ENCODE data around the gene VNN1.

Gene VNN1, protein sequence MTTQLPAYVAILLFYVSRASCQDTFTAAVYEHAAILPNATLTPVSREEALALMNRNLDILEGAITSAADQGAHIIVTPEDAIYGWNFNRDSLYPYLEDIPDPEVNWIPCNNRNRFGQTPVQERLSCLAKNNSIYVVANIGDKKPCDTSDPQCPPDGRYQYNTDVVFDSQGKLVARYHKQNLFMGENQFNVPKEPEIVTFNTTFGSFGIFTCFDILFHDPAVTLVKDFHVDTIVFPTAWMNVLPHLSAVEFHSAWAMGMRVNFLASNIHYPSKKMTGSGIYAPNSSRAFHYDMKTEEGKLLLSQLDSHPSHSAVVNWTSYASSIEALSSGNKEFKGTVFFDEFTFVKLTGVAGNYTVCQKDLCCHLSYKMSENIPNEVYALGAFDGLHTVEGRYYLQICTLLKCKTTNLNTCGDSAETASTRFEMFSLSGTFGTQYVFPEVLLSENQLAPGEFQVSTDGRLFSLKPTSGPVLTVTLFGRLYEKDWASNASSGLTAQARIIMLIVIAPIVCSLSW

DNA sequence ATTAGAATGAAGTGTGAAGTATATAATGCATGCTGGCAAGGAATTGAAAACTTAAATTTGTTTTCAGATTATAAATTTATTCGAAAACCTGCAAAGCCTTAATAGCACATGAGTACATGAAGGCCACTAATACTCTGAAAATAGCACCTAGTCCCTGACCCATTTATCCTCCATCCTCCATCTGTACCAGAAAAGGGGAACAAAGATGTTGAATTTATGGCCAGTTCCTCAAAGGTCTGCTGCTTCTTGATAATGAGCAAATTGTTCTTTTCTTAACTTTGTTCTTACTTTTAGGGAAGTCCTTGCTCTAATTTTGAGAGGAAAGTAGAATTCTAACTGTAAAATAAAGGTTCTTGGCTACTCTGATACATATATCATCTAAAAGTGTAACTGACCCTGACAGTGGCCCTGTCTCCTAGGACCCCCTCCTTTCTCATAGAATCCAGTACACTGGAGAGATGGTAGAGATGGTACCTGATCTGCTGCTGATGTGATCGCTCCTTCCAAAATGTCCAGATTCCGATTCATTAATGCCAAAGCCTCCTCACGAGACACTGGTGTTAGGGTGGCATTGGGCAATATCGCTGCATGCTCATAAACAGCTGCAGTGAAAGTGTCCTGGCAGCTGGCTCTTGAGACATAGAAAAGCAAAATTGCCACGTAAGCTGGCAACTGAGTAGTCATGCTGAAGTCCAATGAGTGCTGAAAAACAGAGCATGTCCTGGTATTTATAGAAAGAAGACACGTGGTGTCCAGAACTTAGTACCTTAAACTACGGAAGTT lies at the start of gene VNN1:
TSS of gene VNN1 (minus strand) at position 704 of the 783 bp plus-strand sequence. CDS start at position 684, 20 bp downstream.
- no peak for DNase-seq

DNA sequence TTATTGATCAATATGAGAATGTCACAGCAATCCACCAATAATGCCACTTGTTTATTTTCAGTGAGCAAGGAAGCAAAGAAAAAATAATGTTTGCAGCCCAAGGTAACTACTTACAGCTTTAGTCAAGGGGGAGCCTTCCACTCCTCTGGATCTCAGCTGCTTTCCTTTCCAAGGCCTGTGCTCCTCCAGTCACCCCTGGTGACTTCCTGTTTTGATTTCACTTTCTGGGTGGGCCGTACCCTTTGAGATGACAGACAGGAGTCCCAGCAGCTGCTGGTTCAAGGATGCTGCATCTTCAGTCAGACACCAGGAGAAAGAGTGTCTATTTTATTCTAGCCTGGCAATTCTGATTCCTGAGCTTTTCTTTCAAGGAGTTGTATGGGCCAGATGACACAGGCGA lies 49.4 kb upstream of the VNN1 start:
- DNase-seq, result peak; percentile 24

DNA sequence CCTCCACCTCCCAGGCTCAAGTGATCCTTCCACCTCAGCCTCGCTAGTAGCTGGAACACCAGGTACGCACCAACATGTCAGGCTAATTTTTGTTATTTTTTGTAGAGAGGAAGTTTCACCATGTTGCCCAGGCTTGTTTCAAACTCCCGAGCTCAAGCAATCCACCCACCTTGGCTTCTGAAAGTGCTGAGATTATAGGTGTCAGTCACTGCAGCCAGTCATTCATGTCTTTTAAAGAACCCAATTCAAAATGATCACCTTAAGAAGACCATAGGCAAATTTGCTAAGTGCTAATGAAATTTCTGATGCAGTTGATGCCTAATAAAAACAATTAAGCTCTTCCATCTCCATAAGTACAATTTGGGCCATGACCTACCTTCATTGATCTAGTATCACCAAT lies 46.4 kb upstream of the VNN1 start:
- no peak for DNase-seq

DNA sequence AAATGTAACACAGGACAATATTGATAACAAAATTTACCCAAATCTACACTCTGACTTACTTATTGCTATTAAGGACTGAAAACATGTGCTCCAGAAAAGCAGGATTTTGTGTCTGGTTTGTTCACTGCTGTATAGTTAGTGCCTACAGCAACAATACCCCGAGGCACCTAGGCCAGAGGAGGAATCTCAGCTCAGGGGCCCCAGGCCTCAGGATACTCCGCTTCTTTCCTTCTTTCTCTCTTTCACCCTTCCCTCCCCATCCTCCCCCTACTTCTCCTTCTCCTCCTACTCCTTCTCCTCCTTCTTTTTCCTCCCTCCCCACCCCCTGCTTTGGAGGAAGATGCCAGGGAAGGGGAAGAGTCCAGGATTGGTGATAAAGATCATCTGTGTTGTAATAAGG lies 44.8 kb upstream of the VNN1 start:
- no peak for DNase-seq

DNA sequence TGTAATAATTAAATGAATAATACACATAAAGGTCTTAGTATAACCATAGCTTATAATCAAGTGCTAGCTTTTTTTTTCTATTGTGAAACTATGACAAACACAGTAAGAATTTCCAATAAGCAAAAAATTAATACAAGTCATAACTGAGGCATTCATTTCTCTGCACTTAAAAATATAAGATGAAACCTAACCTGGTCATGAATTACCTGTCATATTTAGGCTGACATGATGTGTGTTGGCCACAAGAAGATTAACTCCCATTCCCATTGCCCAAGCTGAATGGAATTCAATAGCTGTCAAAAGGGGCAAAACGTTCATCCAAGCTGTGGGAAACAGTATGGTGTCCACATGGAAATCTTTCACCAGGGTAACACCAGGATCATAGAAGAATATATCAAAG lies 38.4 kb upstream of the VNN1 start:
- no peak for DNase-seq

DNA sequence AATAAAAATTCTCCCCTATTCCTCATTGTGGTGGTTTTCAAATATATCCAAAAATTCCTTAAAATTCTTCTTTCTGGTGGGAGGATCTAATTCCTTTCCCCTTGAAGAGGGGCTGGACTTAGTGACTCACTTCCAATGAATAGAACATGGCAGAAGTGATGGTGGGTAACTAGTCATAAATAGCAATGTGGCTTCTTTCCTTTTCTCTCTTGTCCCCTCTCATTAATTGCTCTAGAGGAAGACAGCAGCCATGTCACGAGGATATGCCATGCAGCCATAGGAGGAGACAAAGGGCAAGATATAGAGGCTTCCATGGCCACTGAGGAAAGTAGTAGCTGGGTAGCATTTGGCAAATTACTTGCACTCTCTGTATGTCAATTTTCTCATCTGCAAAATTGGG lies 38.0 kb upstream of the VNN1 start:
- no peak for DNase-seq

DNA sequence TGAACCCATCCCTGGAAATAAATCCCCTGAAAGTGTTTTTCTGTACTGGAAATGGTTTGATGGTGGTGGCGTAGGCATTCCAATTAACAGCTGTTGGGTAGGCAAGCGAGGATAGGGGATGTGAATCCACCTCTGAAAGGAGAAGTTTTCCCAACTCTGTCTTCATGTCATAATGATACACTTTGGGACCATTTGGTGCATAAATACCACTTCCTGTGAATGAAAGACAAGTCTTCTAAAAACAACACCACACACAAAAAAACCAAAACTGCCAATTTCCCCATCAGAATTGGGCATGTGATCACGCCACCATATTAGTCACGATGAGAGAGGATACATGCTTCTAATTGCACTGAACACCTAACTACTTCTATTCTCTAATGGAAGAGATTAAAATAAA lies 37.5 kb upstream of the VNN1 start:
- no peak for DNase-seq

DNA sequence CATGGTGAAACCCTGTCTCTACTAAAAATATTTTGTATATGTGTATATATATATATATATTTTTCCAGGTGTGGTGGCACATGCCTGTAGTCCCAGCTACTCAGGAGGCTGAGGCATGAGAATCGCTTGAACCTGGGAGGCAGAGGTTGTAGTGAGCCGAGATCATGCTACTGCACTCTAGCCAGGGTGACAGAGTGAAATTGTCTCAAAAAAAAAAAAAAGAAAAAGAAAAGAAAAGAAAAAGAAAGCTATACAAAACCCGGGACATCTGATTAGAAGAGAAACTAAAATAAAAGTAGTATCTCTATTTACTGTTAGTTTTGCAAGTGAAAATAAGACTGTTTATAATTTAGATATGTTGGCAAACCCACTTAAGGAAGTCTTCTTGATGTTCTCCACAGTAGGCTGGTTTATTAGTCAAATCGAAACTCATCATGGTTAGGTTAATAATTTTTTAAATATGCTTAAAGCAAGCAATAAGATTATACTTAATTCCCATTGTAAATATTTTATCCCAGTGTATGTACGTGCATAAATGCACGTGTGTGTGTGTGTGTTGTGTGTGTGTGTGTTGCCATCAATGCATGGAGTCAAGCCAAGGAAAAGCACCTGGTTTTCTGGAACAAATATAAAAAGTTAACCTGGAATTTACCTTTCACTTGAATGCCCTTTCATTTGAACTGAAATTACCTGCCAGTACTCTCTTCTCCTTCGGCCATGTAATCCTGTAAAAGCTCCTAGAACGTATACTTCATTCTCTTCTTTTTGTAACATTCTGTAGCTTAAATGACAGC lies 36.8 kb upstream of the VNN1 start:
- no peak for DNase-seq

DNA sequence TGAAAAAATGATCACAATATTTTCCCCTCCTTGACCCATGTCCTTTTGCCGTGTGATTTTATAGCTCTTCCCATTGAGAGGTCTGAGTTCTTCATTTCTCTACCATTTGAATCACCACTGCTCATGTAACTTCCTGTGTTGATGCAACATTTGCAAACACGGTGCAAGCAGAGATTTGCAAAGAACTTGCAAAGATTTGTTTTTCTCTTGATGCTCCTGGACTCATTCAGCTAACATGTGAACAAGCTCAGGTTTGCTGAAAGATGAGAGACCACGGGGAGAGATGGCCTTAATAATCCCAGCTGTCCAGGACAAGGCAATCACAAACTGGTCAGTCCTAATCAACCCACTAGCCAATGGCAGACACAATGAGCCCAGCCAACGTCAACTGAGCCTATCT lies 35.3 kb upstream of the VNN1 start:
- DNase-seq, result no peak

DNA sequence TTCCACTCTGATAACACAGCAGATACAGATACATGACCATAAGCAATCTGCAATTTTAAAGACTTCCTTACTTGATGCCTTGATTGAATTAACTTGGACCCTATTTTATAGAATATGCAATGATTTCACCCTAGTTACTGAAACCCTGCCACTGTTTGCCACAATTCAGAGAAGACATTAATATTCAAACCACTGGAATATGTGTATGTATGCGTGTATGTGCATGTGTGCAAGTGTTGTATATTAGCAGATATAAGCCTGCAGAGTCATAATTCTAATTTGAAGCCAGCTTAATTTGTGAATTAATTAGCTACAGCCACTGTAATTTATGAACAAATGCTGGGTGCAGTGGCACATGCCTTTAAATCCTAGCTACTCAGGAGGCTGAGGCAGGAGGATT lies 34.6 kb upstream of the VNN1 start:
- DNase-seq, result no peak

DNA sequence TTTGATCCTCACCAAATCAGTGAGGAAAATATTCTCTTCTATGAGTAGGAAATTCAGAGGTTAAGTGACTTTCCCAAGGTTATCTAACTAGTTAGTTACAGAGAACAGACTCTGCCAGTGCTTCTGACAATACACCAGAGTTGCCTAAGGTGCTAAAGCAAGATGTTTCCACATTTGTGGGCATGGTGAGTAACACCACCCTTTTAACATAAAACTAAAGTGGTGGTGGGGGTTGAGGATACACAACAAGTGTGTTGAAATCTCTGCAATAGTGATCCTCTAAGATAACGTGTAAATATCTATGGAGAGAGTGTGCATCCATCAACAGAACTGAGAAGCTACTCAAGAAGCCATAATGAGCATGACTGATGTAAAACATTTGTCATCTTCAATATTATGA lies 32.2 kb upstream of the VNN1 start:
- DNase-seq, result no peak

DNA sequence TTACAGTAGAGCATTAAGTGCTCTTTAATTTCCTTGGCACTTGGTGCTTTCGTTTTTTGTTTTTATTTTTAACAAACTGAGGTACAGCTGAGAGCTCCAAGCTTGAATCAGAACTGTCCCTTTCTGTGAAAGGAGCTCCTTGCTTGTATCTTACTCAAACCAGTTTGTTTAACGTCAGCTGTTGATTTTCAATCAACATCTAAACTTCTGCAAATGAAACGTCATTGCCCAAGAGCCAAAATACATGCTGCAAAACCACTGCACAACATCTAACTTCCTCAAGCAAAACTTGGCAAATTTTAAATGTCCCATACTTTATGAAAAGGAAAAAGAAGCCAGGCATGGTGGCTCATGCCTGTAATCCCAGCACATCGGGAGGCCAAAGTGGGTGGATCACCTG lies 28.6 kb upstream of the VNN1 start:
- DNase-seq, result no peak

DNA sequence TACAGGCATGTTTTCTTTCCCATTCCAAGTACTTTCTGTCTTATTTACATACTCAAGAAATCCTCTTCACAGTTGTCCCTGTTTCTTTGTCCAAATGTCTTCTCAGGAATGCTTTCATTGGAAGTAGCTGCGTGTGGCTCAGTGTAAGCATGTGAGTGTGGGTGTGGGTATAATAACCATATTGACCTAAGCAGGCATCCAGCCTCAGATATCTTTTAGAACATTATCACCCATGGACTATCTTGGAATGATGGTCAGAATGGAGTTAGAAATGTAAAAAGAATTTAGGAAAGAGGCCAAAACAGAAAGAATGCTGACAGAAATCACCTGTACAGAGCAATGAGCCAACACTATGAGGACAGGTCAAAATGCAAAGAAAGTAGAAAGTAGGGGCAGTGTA lies 27.4 kb upstream of the VNN1 start:
- DNase-seq, result no peak

DNA sequence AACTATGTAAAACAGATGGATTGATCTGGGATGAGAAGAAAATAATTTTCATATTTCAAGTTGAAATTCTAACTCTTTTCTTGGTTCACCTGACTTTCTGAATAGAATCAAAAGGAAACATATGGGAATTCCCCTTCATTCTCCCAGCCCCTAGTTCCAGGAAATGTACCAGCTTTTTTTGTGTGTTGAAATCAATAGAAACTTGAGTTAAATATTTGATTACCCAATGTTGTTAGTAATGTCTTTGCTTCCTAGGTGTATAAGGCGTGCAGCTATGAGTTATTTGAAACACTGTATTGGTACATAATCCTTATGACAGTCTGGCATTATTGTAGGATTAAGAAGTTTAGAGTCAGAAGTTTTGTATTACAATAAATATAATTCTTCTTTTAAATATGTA lies 22.4 kb upstream of the VNN1 start:
- DNase-seq, result no peak

DNA sequence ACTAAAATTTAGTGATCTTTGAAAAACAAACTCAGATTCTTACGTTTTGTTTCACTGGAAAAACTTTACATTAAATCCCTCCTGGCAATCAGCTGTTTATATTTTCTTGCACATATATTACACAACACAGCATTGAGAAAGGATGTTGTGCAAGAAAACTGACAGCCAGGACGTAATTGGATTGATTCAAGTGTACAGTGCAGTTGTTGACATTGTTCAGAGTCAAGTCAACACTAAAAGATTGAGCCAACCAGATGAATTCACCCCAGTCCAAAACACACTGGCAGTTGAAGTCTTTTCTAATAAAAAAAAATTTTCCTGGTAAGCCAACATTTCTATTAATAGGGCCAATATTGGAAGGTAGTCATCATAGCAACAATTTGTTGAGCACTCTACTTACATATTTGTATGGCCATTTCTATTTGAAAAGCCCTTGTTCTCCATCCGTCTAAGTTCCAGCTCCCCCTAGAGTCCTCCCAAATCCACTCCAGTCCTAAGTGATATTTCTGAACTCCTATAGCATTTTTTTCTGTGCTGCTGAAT lies 20.9 kb upstream of the VNN1 start:
- DNase-seq, result no peak

DNA sequence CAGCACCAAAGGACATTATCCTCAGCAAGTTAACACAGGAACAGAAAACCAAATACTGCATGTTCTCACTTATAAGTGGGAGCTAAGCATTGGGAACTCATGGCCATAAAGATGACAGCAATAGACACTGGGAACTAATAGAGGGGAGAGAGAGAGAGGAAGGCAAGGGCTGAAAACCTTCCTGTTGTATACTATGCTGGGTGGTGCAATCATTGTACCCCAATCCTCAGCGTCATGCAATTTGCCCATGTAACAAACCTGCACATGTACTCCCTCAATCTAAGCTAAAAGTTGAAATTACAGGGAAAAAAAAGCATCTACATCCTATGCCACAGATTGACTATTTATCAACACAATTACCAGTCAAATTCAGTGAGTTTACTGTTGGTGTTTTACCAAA lies 20.0 kb upstream of the VNN1 start:
- DNase-seq, result no peak

DNA sequence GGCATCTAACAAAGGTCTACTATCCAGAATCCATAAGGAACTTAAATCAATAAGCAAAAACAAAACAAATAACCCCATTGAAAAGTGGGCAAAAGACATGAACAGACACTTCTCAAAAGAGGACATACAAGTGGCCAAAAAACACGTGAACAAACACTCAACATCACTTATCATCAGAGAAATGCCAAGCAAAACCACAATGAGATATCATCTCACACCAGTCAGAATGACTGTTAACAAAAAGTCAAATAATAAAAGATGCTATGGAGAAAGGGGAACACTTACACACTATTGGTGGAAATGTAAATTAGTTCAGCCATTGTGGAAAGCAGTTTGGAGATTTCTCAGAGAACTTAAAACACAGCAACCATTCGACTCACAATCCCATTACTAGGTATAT lies 19.4 kb upstream of the VNN1 start:
- DNase-seq, result no peak

DNA sequence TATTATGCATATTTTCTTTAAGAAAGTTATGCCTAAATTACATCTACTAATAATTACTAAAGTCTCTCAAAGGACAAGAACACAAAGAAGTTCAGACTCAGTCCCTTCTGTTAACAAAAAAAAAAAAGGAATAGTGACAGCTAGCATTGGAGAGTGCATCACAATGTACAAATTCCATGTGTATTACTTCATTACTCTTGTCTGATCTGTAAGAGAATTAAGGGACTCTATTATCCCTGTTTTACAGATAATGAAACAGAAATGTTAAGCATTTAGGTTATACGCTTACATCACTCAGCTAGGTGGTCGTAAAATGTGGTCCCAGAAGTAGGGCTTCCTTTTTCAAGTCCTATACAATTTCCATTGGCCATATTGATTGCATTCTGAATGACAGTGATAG lies 17.2 kb upstream of the VNN1 start:
- DNase-seq, result no peak

DNA sequence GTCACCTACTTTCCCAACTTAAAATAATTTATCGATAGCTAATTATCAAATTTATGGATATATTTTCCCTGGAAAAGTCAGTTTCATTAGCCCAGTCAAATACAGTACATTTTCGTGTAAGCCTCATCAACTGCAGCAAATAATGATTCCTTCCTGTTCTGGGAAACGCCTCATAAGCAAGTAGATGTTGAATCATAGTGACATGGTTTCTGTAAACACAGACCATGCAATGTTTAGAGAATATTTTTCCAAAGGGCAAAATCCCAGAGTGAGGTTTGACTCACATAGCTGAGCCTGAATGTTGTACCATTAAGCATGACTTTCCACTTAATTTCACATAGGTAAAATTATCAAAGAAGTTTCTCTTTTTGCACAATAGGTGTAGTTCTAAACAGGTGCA lies 16.7 kb upstream of the VNN1 start:
- no peak for DNase-seq

DNA sequence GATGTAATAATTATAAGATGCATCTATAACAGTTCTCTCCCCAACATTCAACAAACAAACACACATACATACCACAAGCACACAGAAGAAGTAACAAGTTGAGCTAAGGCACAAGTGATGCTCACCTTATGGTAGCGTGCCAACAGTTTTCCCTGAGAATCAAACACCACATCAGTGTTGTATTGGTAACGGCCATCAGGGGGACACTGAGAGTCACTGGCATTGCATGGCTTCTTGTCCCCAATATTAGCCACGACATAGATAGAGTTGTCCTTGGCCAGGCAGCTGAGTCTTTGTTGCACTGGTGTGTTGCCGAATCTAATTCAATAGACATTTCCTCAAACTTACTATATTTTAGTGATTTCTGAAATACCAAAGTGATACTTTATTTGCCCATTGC lies 14.8 kb upstream of the VNN1 start:
- DNase-seq, result no peak

DNA sequence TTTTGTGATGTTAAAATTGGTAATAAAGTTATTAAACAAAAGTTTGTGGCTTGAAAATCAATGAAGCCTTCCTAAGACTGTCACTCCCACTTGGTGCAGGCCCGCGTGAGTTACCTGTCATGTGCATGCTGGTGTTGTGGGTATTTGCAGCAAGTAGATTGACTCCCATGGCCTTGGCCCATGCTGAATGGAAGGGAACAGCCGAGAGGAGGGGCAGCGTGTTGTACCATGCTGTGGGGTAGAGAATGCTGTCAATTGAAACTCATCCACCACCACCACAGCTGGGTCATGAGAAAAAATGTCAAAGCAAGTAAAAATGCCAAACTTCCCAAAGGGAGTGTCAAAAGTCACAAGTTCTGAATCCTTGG lies 12.7 kb upstream of the VNN1 start:
- no peak for DNase-seq

DNA sequence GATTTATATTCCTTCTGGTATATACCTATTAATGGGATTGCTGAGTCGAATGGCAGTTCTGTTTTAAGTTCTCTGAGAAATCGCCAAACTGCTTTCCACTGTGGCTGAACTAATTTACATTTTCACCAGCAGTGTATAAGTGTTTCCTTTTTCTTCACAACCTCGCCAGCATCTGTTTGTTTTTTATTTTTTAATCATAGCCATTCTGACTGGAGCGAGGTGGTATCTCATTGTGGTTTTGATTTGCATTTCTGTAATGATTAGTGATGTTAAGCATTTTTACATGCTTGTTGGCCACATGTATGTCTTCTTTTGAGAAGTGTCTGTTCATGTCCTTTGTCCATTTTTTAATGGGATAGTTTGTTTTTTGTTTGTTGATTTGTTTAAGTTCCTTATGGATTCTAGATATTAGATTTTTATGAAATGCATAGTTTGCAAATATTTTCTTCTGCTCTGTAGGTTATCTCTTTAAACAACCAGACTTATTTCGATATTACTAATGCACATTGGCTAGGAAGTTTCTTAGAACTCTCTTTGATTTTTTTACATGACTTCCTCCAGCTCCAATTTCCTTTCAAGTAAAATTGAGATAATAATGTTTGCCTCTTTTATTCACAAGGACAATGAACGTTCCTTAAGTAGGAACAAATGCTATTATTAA lies 12.2 kb upstream of the VNN1 start:
- no peak for DNase-seq

DNA sequence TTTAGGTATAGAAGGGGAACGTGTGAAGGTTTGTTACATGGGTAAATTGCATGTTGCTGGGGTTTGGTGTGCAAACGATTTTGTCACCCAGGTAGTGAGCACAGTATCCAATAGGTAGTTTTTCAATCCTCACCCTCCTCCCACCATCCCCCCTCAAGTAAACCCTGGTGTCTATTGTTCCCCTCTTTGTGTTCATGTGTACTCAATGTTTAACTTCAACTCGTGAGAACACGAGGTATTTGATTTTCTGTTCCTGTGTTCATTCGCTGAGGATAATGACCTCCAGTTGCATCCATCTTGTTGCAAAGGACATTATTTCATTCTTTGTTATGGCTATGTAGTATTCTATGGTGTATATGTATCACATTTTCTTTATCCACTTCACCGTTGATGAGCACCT lies 11.6 kb upstream of the VNN1 start:
- DNase-seq, result no peak
